HepG2 (cell line): Measurements from ENCODE around the gene CPNE5. TPM values are rescaled to one million over a fixed set of nuclear protein-coding genes. Genes with fewer than 3 reads are reported as not detected.

ENCODE experiments used
- ATAC-seq: fragments of 200-7000 bp; cut with Tn5 transposase; 3 replicates; pipeline ENCODE4 v1.9.1; 2020; ENCODE audit warnings: mild to moderate bottlenecking, moderate library complexity
- BruUV-seq: library from RNA; stranded (reverse); fragments of 400-500 nt; replicated peaks from 2 replicates; lab custom pipeline; 2021; lab: Mats Ljungman, UMichigan
- CTCF ChIA-PET: fragments of 300-600 bp; formaldehyde crosslinking; extraction: SDS; loops from one replicate; lab custom pipeline; 2021; ENCODE audit warnings: low total read pairs, inconsistent platforms, low intra/inter-chr PET ratio; lab: Yijun Ruan, JAX
- POLR2A ChIA-PET: fragments of 350-600 bp; sonication (Branson Sonifier 250); formaldehyde crosslinking; loops from one replicate; lab custom pipeline; 2020; ENCODE audit warnings: antibody characterized with exemption, inconsistent platforms; lab: Yijun Ruan, JAX
- DNase-seq: peaks from one replicate; pipeline ENCODE4 v3.0.0-alpha.2; 2015; ENCODE audit warnings: low spot score
- FAIRE-seq: peaks from 3 replicates; lab custom pipeline; 2011; peaks lifted over from hg19 to GRCh38; lab: Jason Lieb, UNC
- H2AFZ ChIP-seq: one replicate; pipeline ENCODE4 v1.6.1; 2011; ENCODE audit warnings: low read length, inconsistent platforms
- H3K27ac ChIP-seq: fragments of 300-600 bp; 3 replicates; pipeline ENCODE4 v1.8.0; 2011; ENCODE audit warnings: mixed run types, mild to moderate bottlenecking, mixed read lengths, low read length, inconsistent platforms; ENCODE audit not compliant: insufficient read depth; ENCODE audit errors: extremely low read length
- H3K27me3 ChIP-seq, 2 experiments: fragments of 200-600 bp in 1 of 2; 2 replicates in 1 of 2; 3 replicates in 1 of 2; pipeline versions ENCODE4 v1.6.0 to v1.8.0; 2011; ENCODE audit warnings: low read length in 2 of 2, mild to moderate bottlenecking in 2 of 2, moderate library complexity in 2 of 2, inconsistent platforms in 1 of 2; ENCODE audit not compliant: insufficient read depth in 2 of 2, control insufficient read depth in 1 of 2
- H3K36me3 ChIP-seq, 2 experiments: fragments of 200-600 bp in 1 of 2; replicated peaks in 1 of 2; 2 replicates in 1 of 2; 3 replicates in 1 of 2; pipeline versions ENCODE4 v1.5.1 to v1.8.0; 2011; ENCODE audit warnings: low read length in 2 of 2, inconsistent platforms in 1 of 2; ENCODE audit not compliant: insufficient read depth in 2 of 2, control insufficient read depth in 1 of 2
- H3K4me1 ChIP-seq: 2 replicates; pipeline ENCODE4 v1.5.1; 2012; ENCODE audit warnings: low read length, inconsistent platforms; ENCODE audit not compliant: insufficient read depth
- H3K4me2 ChIP-seq: 2 replicates; pipeline ENCODE4 v1.6.0; 2011; ENCODE audit warnings: low read depth, low read length, inconsistent platforms
- H3K4me3 ChIP-seq, 3 experiments: fragments of 200-600 bp in 1 of 3; sonication (generic), shearing (Covaris generic) in 1 of 3; replicated peaks in 1 of 3; 2 replicates each; pipeline ENCODE4 v1.5.1; 2011 to 2016; ENCODE audit warnings: low read length in 3 of 3, inconsistent platforms in 2 of 3, low read depth in 2 of 3, mild to moderate bottlenecking in 2 of 3, control low read depth in 1 of 3, mixed read lengths in 1 of 3; ENCODE audit not compliant: insufficient read depth in 1 of 3
- H3K79me2 ChIP-seq: one replicate; pipeline ENCODE4 v1.6.1; 2011; ENCODE audit warnings: low read length, inconsistent platforms; ENCODE audit not compliant: insufficient read depth
- H3K9ac ChIP-seq: 2 replicates; pipeline ENCODE4 v1.6.0; 2011; ENCODE audit warnings: mild to moderate bottlenecking, low read depth, low read length, inconsistent platforms; ENCODE audit not compliant: insufficient read depth
- H3K9me3 ChIP-seq: 2 replicates; pipeline ENCODE4 v1.5.1; 2012; ENCODE audit warnings: mild to moderate bottlenecking, low read length
- H4K20me1 ChIP-seq: 2 replicates; pipeline ENCODE4 v1.6.0; 2011; ENCODE audit warnings: inconsistent platforms, mild to moderate bottlenecking, low read length, moderate library complexity; ENCODE audit not compliant: insufficient read depth
- ARNT2 ChIP-seq: sonication (generic); formaldehyde crosslinking; IDR thresholded peaks from 2 replicates; pipeline ENCODE4 v1.8.0; 2022; ENCODE audit warnings: mild to moderate bottlenecking, low read depth, missing genetic modification reagents, moderate library complexity
- ATF5 ChIP-seq: sonication (generic); formaldehyde crosslinking; IDR thresholded peaks from 2 replicates; pipeline ENCODE4 v1.4.0; 2020; ENCODE audit warnings: mild to moderate bottlenecking, low read depth, missing genetic modification reagents
- ERF ChIP-seq: IDR thresholded peaks from 2 replicates; pipeline ENCODE4 v1.6.1; 2018; ENCODE audit warnings: missing biosample characterization, missing genetic modification reagents
- ZBTB40 ChIP-seq, 2 experiments: fragments of 450-650 bp in 1 of 2; sonication (generic) in 1 of 2; formaldehyde crosslinking in 1 of 2; IDR thresholded peaks; 2 replicates each; pipeline versions ENCODE4 v1.6.1 to v1.8.0; 2016 to 2022; ENCODE audit warnings: antibody characterized with exemption in 1 of 2, mild to moderate bottlenecking in 1 of 2, missing genetic modification reagents in 1 of 2
- ZMYM3 ChIP-seq: sonication (generic); formaldehyde crosslinking; IDR thresholded peaks from 2 replicates; pipeline ENCODE4 v1.5.1; 2020; ENCODE audit warnings: mild to moderate bottlenecking, missing genetic modification reagents
- ZNF329 ChIP-seq: sonication (generic); formaldehyde crosslinking; IDR thresholded peaks from 2 replicates; pipeline ENCODE4 v1.9.0; 2021; ENCODE audit warnings: low read depth, mild to moderate bottlenecking, missing genetic modification reagents
- ZNF44 ChIP-seq: sonication (generic); formaldehyde crosslinking; IDR thresholded peaks from 2 replicates; pipeline ENCODE4 v1.5.1; 2020; ENCODE audit warnings: mild to moderate bottlenecking, missing genetic modification reagents
- ZNF629 ChIP-seq: sonication (generic); formaldehyde crosslinking; conservative IDR thresholded peaks from 2 replicates; pipeline ENCODE4 v1.5.0; 2020; ENCODE audit warnings: missing genetic modification reagents
- ZSCAN5A ChIP-seq: sonication (generic); formaldehyde crosslinking; IDR thresholded peaks from 2 replicates; pipeline ENCODE4 v1.8.0; 2022; ENCODE audit warnings: mild to moderate bottlenecking, missing genetic modification reagents, borderline replicate concordance
- WGBS: methylation state at CpG from one replicate; pipeline ENCODE4 v1.1.6; 2017; ENCODE audit warnings: low lambda C conversion rate; 5-methylcytosine and 5-hydroxymethylcytosine counted together
- in situ Hi-C: cut with HindIII; loops from 2 replicates; pipeline ENCODE4 v1.10.0; 2017; ENCODE audit warnings: low pct_unique_long_range_greater_than_20kb; ENCODE audit not compliant: extremely low pct_ligation_motif_present
- intact Hi-C: fragments of 100-400 bp; cut with micrococcal nuclease; formaldehyde crosslinking; loops from one replicate; pipeline ENCODE4 v1.10.0; 2022; ENCODE audit not compliant: unreplicated experiment
- polyA plus RNA-seq, 8 experiments: library from polyadenylated mRNA; depleted of rRNA in 3 of 8; stranded (reverse) in 7 of 8; unstranded in 1 of 8; fragments of >200 nt; fragmentation: Illumina TruSeq in 4 of 8; extraction: Trizol in 4 of 8; gene quantifications; 2 replicates each; pipeline versions ENCODE4 v1.2.1 to v1.2.3, GENCODE V29; 2011 to 2016; ENCODE audit warnings: low read depth in 4 of 8, missing spikeins in 1 of 8, mixed read lengths in 1 of 8; ENCODE audit not compliant: insufficient read depth in 1 of 8
- total RNA-seq, 5 experiments: library from RNA; depleted of rRNA; stranded (reverse); fragments of >200 nt; fragmentation: Illumina TruSeq; extraction: Trizol; gene quantifications; 2 replicates each; pipeline ENCODE4 v1.2.3, GENCODE V29; 2016; ENCODE audit warnings: low read depth in 1 of 5
- TF ChIP-seq, protein P1 (sequence below): sonication (generic); formaldehyde crosslinking; conservative IDR thresholded peaks from 2 replicates; pipeline ENCODE4 v1.5.0; 2020; ENCODE audit warnings: missing genetic modification reagents

The CPNE5 gene
- total and polyA plus RNA-seq, 2 of the 13 experiments (the other 11 are each of a cell fraction or from before 2014, with no cell fraction given), result 0.16 TPM; not detected in 1

GRCh38 chr6:36815962-36816735 is 23.1 kb downstream of the CPNE5 start:
- H3K36me3 ChIP-seq, result no peaks in the 10 kb centered on the region
- no TSS peak for BruUV-seq
- POLR2A ChIA-PET, result no interaction called here
- no peak overlapping the region for H3K27ac ChIP-seq
- no peak overlapping the region for H3K4me3 ChIP-seq
- 22% methylated on average over 6 of the region's 7 CpGs for WGBS
- no peak overlapping the region for H3K9ac ChIP-seq
- intact Hi-C loops, result no loop called here
- H3K79me2 ChIP-seq, result no peaks in the 10 kb centered on the region
- no peak for ATAC-seq
- H3K4me2 ChIP-seq, result no peak overlapping the region
- in situ Hi-C loops, result no loop called here
- H4K20me1 ChIP-seq, result no peaks in the 10 kb centered on the region
- peaks cover 74% of the 10 kb centered on the region for H3K4me1 ChIP-seq
- no peak overlapping the region for H2AFZ ChIP-seq
- no peak for FAIRE-seq
- CTCF ChIA-PET, result no interaction called here
- H3K9me3 ChIP-seq, result no peaks in the 10 kb centered on the region
- DNase-seq, result no peak
- H3K27me3 ChIP-seq, result peaks cover 5 to 13% of the 10 kb centered on the region in 2 experiments; a peak in 3 of 5 replicates
- no peak for TF ChIP-seq ZSCAN5A (CRISPR knock-in tag)
- peak; percentile 73 for TF ChIP-seq ZNF629 (CRISPR knock-in tag)
- no peak for TF ChIP-seq ATF5 (CRISPR knock-in tag)
- no peak for TF ChIP-seq ZNF44 (CRISPR knock-in tag)
- TF ChIP-seq ZNF329, result no peak
- TF ChIP-seq ZMYM3 (CRISPR knock-in tag), result 0 out of 2 replicates have a peak, but pooled peaks have one; percentile 18
- TF ChIP-seq ZBTB40 (IDR thresholded peaks at IDR 0.05), result no peak
- no peak for TF ChIP-seq ZBTB40 (CRISPR knock-in tag; IDR thresholded peaks at IDR 0.05)
- TF ChIP-seq ERF, result 0 out of 2 replicates have a peak, but pooled peaks have one; percentile 8
- no peak for TF ChIP-seq ARNT2 (CRISPR knock-in tag)
- TF ChIP-seq, protein P1, sequence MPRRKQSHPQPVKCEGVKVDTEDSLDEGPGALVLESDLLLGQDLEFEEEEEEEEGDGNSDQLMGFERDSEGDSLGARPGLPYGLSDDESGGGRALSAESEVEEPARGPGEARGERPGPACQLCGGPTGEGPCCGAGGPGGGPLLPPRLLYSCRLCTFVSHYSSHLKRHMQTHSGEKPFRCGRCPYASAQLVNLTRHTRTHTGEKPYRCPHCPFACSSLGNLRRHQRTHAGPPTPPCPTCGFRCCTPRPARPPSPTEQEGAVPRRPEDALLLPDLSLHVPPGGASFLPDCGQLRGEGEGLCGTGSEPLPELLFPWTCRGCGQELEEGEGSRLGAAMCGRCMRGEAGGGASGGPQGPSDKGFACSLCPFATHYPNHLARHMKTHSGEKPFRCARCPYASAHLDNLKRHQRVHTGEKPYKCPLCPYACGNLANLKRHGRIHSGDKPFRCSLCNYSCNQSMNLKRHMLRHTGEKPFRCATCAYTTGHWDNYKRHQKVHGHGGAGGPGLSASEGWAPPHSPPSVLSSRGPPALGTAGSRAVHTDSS (CRISPR knock-in tag), result no peak
